OCI-LY7 (cell line): Measurements from ENCODE around the gene FRA10AC1. TPM values are rescaled to one million over a fixed set of nuclear protein-coding genes. Genes with fewer than 3 reads are reported as not detected.
"Not testable (repeated sequence)": the region's sequence is repeated elsewhere in the genome, so short reads cannot be mapped to it uniquely, and the experiment has no call there.

Experiments
- BruUV-seq: library from RNA; stranded (reverse); fragments of 400-500 nt; replicated peaks from 2 replicates; lab custom pipeline; 2021; lab: Mats Ljungman, UMichigan
- CTCF ChIA-PET: fragments of 300-600 bp; sonication (Branson Sonifier 250); formaldehyde crosslinking; loops from one replicate; lab custom pipeline; 2022; ENCODE audit warnings: antibody characterized with exemption; ENCODE audit not compliant: unreplicated experiment; lab: Charles Lee
- POLR2A ChIA-PET: fragments of 300-600 bp; sonication (Branson Sonifier 250); formaldehyde crosslinking; loops from one replicate; lab custom pipeline; 2022; ENCODE audit warnings: antibody characterized with exemption; lab: Charles Lee
- DNase-seq: peaks from one replicate; pipeline ENCODE4 v3.0.0-alpha.2; 2015; ENCODE audit warnings: low spot score
- H2AFZ ChIP-seq: fragments of 200-600 bp; sonication (generic), shearing (Covaris generic); 2 replicates; pipeline ENCODE4 v1.6.1; 2014; ENCODE audit warnings: mild to moderate bottlenecking, antibody characterized with exemption, low read length, moderate library complexity
- H3K27ac ChIP-seq: fragments of 200-600 bp; sonication (generic); 2 replicates; pipeline ENCODE4 v1.5.1; 2014; ENCODE audit warnings: mixed run types, low read depth, mild to moderate bottlenecking, moderate library complexity, low read length, inconsistent platforms; ENCODE audit not compliant: poor library complexity, severe bottlenecking
- H3K36me3 ChIP-seq: fragments of 200-600 bp; sonication (generic); 2 replicates; pipeline ENCODE4 v1.6.1; 2014; ENCODE audit warnings: mild to moderate bottlenecking, antibody characterized with exemption, low read length, moderate library complexity, mixed read lengths; ENCODE audit not compliant: insufficient read depth
- H3K4me1 ChIP-seq: fragments of 200-600 bp; sonication (generic); 2 replicates; pipeline ENCODE4 v1.5.1; 2014; ENCODE audit warnings: mild to moderate bottlenecking, low read length; ENCODE audit not compliant: insufficient read depth, poor library complexity, severe bottlenecking
- H3K4me2 ChIP-seq: fragments of 200-600 bp; sonication (generic); 2 replicates; pipeline ENCODE4 v1.6.1; 2014; ENCODE audit warnings: mild to moderate bottlenecking, low read length
- H3K4me3 ChIP-seq: fragments of 200-600 bp; sonication (generic); 2 replicates; pipeline ENCODE4 v1.5.1; 2014; ENCODE audit warnings: mild to moderate bottlenecking, low read depth, low read length; ENCODE audit not compliant: poor library complexity, severe bottlenecking
- H3K79me2 ChIP-seq: fragments of 200-600 bp; sonication (generic); 2 replicates; pipeline ENCODE4 v1.6.1; 2016; ENCODE audit warnings: low read depth, mild to moderate bottlenecking, low read length, moderate library complexity, mixed read lengths; ENCODE audit not compliant: insufficient read depth
- H3K9me2 ChIP-seq: fragments of 200-600 bp; sonication (generic); 2 replicates; pipeline ENCODE4 v1.6.1; 2016; ENCODE audit warnings: mild to moderate bottlenecking, low read length, mixed read lengths; ENCODE audit not compliant: insufficient read depth
- H3K9me3 ChIP-seq: fragments of 200-600 bp; sonication (generic); 2 replicates; pipeline ENCODE4 v1.6.1; 2014; ENCODE audit warnings: mild to moderate bottlenecking, mixed run types, low read length, mixed read lengths
- H4K20me1 ChIP-seq: fragments of 200-600 bp; sonication (generic); 2 replicates; pipeline ENCODE4 v1.6.1; 2014; ENCODE audit warnings: mild to moderate bottlenecking, antibody characterized with exemption, low read length, moderate library complexity, mixed read lengths; ENCODE audit not compliant: insufficient read depth
- EZH2phosphoT487 ChIP-seq: fragments of 200-600 bp; sonication (generic); IDR thresholded peaks from 2 replicates; pipeline ENCODE4 v1.6.1; 2018; ENCODE audit warnings: low read depth, borderline replicate concordance, mild to moderate bottlenecking, mixed run types, antibody characterized with exemption, low read length, moderate library complexity, mixed read lengths
- intact Hi-C: fragments of 100-400 bp; cut with micrococcal nuclease; formaldehyde crosslinking; loops from one replicate; pipeline ENCODE4 v1.10.0; 2022; ENCODE audit not compliant: unreplicated experiment
- total RNA-seq, 2 experiments: library from RNA; depleted of rRNA in 1 of 2; stranded (reverse); fragments of >200 nt in 1 of 2; shearing (Covaris generic) in 1 of 2; gene quantifications; 2 replicates each; pipeline ENCODE4 v1.2.3, GENCODE V29; 2014 to 2022
- TF ChIP-seq, protein P1 (sequence below): fragments of 200-600 bp; sonication (generic); conservative IDR thresholded peaks from 2 replicates; pipeline ENCODE4 v1.5.1; 2014; ENCODE audit warnings: mild to moderate bottlenecking, antibody characterized with exemption, low read length, moderate library complexity, mixed read lengths

FRA10AC1 gene
- total RNA-seq, 2 experiments from 2014 or later, result 11.9 to 30.2 TPM

- H3K4me3 ChIP-seq, result peak overlapping the region; percentile 73
- peaks cover 18% of the 10 kb centered on the region for H3K36me3 ChIP-seq
- peak overlapping the region; percentile 98 for H2AFZ ChIP-seq
- peak overlapping the region; percentile 94 for H3K4me2 ChIP-seq
- H3K4me1 ChIP-seq, result peaks cover 25% of the 10 kb centered on the region
- intact Hi-C loops, result loop anchor here (5.0 to 10.0 kb wide), 3 partner anchors 192 to 844 kb away; partner anchors contain the start of genes HELLS and SLC35G1
- H3K9me3 ChIP-seq, result no peaks in the 10 kb centered on the region
- ChIA-PET CTCF (interaction anchor here (0.7 to 1.4 kb wide), 4 partner anchors 9 to 327 kb away, joined by 3 to 4 read pairs (median 4); no protein-coding TSS in a partner anchor), POLR2A (interaction anchor here (0.5 to 3.2 kb wide), 13 partner anchors 9 to 656 kb away, joined by 3 to 14 read pairs (median 4); no protein-coding TSS in a partner anchor)
- DNase-seq, result peak; percentile 16
- no peaks in the 10 kb centered on the region for H4K20me1 ChIP-seq
- peaks cover 11% of the 10 kb centered on the region; the same call in 1 of the 2 replicates for H3K79me2 ChIP-seq
- H3K9me2 ChIP-seq, result no peaks in the 10 kb centered on the region
- peak overlapping the region; percentile 64 for H3K27ac ChIP-seq
- TF ChIP-seq, protein P1, sequence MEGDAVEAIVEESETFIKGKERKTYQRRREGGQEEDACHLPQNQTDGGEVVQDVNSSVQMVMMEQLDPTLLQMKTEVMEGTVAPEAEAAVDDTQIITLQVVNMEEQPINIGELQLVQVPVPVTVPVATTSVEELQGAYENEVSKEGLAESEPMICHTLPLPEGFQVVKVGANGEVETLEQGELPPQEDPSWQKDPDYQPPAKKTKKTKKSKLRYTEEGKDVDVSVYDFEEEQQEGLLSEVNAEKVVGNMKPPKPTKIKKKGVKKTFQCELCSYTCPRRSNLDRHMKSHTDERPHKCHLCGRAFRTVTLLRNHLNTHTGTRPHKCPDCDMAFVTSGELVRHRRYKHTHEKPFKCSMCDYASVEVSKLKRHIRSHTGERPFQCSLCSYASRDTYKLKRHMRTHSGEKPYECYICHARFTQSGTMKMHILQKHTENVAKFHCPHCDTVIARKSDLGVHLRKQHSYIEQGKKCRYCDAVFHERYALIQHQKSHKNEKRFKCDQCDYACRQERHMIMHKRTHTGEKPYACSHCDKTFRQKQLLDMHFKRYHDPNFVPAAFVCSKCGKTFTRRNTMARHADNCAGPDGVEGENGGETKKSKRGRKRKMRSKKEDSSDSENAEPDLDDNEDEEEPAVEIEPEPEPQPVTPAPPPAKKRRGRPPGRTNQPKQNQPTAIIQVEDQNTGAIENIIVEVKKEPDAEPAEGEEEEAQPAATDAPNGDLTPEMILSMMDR, result no peak
- no peak for TF ChIP-seq EZH2phosphoT487
- TSS peak; percentile 78 for BruUV-seq
Measured at GRCh38 chr10:93703066-93703465, 674 bp upstream of the FRA10AC1 start.

GRCh38 chr10:93701866-93702209 lies 554 bp downstream of the FRA10AC1 start:
- BruUV-seq, result TSS peak; percentile 74
- no peak for TF ChIP-seq EZH2phosphoT487
- TF ChIP-seq, protein P1, result no peak
- Histone ChIP-seq H3K79me2 (peaks cover 11% of the 10 kb centered on the region; the same call in 1 of the 2 replicates), H3K9me3 (no peaks in the 10 kb centered on the region), H3K4me2 (peak overlapping the region; percentile 94), H3K36me3 (peaks cover 27% of the 10 kb centered on the region), H3K27ac (peak overlapping the region; percentile 64), H4K20me1 (no peaks in the 10 kb centered on the region), H3K4me3 (peak overlapping the region; percentile 73), H3K4me1 (peaks cover 25% of the 10 kb centered on the region), H2AFZ (peak overlapping the region; percentile 98), H3K9me2 (no peaks in the 10 kb centered on the region)
- intact Hi-C loops, result loop anchor here (1.0 to 10.0 kb wide), 4 partner anchors 114 to 845 kb away; partner anchors contain the start of genes HELLS and SLC35G1
- ChIA-PET CTCF (interaction anchor here (1.0 to 1.4 kb wide), 2 partner anchors 15 to 43 kb away, joined by 3 to 4 read pairs; no protein-coding TSS in a partner anchor), POLR2A (interaction anchor here (0.6 to 3.2 kb wide), 15 partner anchors 8 to 261 kb away, joined by 3 to 14 read pairs (median 4); no protein-coding TSS in a partner anchor)
- DNase-seq, result no peak

DNA sequence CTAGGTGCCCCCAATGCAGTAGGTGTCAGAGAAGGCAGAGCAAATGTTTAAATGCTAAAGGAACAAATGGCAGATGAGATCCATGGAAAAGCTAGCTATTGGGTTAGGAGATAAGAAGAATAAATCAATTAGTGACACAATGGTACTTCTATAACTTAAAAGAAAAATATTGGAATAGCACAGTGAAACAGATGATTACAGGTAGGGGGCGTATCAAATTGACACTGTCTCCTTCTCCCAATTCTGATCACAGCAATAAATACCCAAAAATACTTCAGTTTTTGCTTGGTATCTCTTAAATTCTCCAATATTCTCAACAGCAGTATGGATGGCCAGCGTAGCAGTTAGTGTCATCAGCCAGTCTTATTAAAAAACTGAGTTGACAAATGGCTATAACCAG lies 5.2 kb downstream of the FRA10AC1 start:
- H3K4me3 ChIP-seq, result no peak overlapping the region
- H2AFZ ChIP-seq, result no peak overlapping the region
- TF ChIP-seq EZH2phosphoT487, result no peak
- TF ChIP-seq, protein P1, result peak; percentile 72
- peaks cover 11% of the 10 kb centered on the region; the same call in 1 of the 2 replicates for H3K79me2 ChIP-seq
- peaks cover 61% of the 10 kb centered on the region for H3K36me3 ChIP-seq
- ChIA-PET CTCF (no interaction called here), POLR2A (interaction anchor here (0.6 to 3.4 kb wide), 3 partner anchors 13 to 18 kb away, joined by 3 to 11 read pairs (median 4); no protein-coding TSS in a partner anchor)
- no peak overlapping the region for H3K27ac ChIP-seq
- no peaks in the 10 kb centered on the region for H4K20me1 ChIP-seq
- no peak for DNase-seq
- intact Hi-C loops, result no loop called here
- H3K9me2 ChIP-seq, result no peaks in the 10 kb centered on the region
- H3K4me2 ChIP-seq, result no peak overlapping the region
- no TSS peak for BruUV-seq
- H3K4me1 ChIP-seq, result peaks cover 19% of the 10 kb centered on the region
- H3K9me3 ChIP-seq, result no peaks in the 10 kb centered on the region

- H3K4me2 ChIP-seq, intact Hi-C loops, H3K9me3 ChIP-seq, H3K27ac ChIP-seq, BruUV-seq, H2AFZ ChIP-seq, DNase-seq, H3K4me3 ChIP-seq, H4K20me1 ChIP-seq, H3K79me2 ChIP-seq, H3K9me2 ChIP-seq, CTCF ChIA-PET: not testable (repeated sequence)
- Histone ChIP-seq H3K36me3 (peaks cover 67% of the 10 kb centered on the region), H3K4me1 (peaks cover 19% of the 10 kb centered on the region)
- POLR2A ChIA-PET, result interaction anchor here (3.4 kb wide), 1 partner anchor 14 kb away, joined by 11 read pairs; no protein-coding TSS in a partner anchor
Measured at GRCh38 chr10:93696582-93696981, 5.8 kb downstream of the FRA10AC1 start.
